Measurements from ENCODE around the gene KRT71. TPM values are rescaled to one million over a fixed set of nuclear protein-coding genes. Genes with fewer than 3 reads are reported as not detected.

KRT71 gene
- total RNA-seq, 1 experiment from 2014 or later: not detected

DNA sequence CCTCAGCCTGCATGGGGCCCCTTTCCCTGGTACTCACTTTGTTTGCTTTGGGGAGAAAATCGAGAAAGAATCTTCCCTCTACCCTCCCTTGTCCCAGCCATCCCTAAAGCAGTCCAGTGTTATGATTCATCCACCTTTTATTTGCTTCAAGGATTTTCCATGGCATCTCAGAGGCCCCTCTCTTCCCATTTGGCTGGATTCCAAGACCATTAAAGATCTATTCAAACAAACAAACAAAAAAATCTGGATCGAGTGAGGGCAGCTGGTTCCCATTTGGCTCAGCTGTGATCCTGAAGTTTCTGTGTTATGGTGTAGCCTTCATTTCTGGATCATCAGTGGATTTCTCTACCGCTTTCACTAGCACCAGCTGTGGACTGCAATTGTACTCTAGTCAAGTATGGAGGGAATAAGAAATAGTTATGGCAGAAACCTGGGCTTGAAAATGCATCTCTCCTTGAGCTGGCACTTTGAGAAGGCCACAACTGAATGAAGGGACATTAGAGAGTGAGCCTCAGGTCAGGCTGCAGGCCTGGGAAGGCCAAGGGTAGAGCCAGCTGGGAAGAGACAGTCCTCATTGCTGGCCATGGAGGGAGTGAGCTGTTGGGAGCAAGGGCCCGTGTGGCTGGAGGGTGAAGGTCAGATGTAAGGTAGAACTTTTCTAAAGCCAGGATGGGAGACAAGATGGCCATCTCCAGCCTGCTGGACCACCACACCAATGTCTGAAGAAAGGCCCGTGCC, 13.7 kb downstream of the KRT71 start:
- peak; percentile 63 for DNase-seq (ENCODE audit: low read depth)

DNA sequence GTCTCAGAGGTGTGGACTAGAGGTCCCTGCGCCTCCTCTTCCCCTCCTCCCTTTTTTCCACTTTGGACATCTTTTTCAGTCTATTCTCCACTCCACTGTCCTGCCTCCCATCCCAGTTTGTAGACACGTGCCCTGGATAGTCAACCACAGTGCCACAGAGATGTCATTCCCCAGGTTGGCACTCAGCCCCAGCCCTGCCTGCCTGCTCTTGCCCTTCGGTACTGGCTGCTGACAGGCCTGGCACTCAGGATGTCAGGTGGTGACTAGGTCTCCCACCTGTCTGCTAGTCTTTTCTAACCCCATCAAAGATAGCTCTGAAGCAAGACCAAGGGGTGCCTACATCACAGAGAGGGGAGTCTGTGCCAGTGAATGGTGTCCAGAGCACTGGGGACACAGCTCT, 15.8 kb downstream of the KRT71 start:
- no peak for DNase-seq (ENCODE audit: low read depth)

DNA sequence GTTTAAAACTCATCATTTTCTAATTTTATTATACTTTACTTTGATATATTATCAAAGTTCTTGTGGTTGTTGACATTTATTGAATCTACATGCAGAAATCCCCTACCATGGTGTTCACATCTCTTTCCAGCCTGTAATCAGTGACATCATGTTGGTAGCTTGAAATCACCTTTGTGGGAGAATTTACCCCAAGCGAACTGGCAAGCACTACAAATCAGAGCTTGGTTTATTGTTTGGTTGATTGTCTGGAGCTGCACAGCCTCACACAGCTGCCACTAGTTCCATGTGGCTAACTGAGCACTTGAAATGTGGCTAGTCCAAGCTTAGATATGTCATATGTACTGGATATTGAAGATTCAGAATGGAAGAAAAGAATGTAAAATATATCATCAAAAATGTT, 17.4 kb downstream of the KRT71 start:
- no peak for DNase-seq (ENCODE audit: low read depth)

DNA sequence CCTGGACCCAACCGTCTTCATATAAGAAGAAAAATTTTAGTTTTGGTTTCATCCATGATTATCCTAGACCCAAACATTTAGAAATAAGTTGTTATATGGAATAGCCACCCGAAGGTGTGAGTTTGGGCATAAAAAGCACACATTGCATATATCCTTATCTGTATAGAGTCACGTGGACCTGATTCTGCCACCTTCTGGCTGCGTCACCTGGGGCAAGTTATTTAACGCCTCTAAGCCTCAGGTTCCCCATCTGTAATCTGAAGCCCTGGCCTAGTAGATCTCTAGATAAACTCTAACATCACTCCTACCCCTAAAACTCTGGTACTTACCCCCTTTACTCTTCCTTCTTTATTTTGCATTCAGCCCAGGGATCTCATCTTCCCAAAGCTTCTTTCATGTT, 18.5 kb downstream of the KRT71 start:
- no peak for DNase-seq (ENCODE audit: low read depth)

DNA sequence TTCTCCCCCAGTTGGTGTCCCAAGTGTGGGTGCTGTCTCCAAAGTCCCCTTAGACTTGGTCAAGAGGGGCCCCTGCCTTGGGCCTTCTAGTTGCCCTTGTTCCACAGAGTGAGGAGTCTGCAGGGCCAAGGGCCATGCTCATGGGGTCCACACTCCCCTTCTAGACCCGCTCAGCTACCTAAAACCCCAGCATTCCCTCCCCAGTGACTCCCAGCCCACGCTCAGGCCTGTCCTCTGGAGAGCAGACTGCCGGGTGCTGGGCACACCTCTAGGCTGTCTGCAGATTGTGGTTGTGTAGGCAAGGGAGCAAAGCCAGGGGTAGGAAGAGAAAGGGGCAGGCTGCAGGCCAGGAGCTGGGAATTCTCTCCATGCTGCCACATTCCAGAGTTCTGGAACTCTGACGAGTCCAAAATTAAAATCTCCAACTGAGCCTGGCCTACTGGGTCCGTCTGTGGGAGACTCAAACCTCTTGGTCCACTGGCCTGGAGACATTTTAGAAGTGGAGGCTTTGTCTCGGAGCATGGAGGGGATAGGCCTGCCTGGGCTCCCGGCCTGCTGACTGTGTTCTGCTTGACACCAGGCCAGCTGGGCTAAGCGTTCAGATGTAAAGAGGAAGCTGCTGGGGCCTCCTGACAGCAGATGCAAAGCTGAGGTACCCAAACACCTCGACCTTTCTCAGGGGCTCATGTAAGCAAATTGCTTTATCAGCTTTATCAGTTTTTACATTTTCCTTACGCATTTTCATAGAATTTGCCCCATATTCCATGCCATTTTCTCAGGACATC, 19.1 kb downstream of the KRT71 start:
- no peak for DNase-seq (ENCODE audit: low read depth)

DNA sequence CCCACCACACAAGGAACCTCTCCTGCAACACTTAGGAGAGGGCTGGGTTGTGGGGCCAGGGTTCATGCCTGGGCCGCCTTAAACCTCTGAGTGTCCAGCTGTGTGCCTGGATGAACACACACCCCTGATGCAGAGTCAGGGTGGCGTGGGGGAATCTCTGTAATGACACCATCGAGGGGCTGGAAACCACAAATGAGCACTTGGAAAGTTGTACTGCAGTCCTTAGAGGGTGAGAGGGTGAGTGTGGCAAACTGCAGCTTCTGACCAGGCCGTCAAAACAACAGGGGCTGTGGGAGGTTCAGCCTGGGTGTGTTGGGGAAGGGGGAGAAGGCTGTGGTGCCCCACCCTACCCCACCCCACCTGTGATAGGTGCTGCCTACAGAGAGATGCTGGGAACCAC, 20.3 kb downstream of the KRT71 start:
- no peak for DNase-seq (ENCODE audit: low read depth)

DNA sequence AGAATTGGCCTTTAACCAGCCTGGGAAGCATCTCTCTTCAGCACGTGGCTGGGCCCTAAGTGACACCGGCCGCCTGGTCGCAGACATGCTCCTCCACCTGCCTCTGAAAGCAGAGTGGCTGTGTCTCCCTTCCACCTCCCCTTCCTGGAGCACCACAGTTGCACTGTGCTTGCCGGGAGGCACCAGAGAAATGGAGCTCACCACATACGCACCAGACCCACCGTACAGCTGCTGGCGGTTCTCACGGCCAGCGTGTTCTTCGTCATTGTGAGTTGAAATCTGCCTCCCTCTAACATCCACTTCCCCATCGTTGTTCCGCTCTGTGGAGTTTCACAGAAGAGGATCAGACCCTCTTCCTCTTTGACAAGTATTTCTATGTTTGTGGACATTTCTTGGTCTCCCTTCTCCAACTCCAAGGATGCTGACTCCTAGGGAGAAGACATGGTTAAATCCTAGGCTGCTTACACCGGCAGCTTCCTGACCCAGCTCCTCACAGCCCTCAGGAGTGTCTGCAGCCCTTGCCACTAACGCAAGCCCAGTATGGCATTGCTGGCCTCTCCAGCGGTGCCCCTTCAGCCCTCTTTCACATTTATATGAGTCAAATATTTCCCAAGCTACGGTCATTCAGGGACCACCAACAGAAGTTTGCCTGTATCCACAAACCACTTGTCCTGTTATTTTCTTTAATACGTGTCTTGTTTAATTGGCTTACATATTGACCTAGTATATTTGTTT, 21.2 kb downstream of the KRT71 start:
- no peak for DNase-seq (ENCODE audit: low read depth)

DNA sequence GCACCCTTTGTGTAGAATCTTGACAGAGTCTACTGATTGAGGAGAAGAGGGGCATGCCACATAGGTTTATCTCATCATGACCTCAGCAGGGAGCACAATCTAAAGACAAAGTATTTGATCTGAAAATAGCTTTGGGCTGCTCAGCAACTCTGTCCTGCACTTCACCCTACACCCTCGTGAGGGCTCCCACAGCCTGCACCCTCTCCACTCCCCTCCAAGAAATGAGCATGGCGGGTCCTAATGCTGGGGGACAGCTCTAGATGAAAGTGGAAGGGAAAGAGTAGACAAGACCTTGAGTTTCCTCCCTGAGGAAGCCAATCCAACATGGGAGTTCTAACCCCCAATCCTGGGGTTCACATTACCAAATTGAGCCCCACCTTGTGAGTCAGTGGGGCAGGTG, 22.0 kb downstream of the KRT71 start:
- DNase-seq (ENCODE audit: low read depth): no peak

DNA sequence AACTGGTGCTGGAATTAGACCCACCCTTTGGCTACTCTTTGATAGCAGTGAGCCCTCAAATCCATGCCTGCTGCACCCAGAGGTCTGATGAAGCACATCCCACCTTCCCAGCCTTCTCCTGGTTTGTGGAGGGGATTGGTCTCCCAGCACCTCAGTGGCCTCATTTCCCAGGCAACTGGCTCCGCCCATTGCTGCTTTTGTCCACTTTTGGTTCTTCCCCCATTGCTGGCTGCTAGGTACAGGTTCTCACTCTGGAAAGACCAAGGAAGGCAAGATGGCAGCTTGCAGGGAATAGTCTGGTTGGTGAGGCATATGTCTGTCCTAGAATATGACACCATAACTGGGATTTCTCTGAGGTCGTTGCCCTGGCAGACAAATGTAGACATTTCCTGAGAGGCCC, 22.6 kb downstream of the KRT71 start:
- no peak for DNase-seq (ENCODE audit: low read depth)

DNA sequence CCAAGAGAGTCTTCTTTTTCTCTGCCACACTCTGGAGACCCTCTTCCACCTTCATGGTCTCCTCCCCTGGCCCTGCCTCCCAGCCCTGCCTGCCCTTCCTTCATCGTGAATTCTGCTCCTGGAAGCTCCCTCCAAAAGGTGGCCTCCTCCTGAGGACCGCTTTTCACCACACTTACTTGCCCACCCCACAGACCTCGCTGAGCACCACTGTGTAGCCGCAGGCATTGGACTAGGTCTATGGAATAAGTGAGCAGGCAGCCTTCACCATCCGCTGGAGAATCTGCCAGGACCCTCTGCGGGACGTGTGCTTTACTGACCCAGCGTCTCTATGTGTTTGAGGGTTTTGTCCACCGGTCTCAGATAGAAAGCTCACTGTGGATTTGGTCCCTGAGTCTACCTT, 23.1 kb downstream of the KRT71 start:
- no peak for DNase-seq (ENCODE audit: low read depth)

DNA sequence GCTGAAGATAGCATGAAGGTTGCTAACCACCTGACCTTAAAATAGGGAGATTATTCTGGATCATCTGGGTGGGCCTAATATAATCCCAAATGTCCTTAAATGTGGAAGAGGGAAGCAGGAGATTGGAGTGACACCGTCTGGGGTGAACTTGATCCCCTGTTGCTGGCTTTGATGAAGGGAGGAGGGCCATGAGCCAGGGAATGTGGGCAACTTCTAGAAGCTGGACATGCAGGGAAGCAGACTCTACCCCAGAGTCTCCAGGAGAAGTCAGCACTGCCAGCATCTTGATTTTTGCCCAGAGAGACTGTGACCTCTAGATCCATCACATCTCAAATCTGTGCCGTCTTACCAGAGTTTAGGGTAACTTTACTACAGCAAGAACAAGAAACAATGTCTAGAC, 23.5 kb downstream of the KRT71 start:
- no peak for DNase-seq (ENCODE audit: low read depth)

DNA sequence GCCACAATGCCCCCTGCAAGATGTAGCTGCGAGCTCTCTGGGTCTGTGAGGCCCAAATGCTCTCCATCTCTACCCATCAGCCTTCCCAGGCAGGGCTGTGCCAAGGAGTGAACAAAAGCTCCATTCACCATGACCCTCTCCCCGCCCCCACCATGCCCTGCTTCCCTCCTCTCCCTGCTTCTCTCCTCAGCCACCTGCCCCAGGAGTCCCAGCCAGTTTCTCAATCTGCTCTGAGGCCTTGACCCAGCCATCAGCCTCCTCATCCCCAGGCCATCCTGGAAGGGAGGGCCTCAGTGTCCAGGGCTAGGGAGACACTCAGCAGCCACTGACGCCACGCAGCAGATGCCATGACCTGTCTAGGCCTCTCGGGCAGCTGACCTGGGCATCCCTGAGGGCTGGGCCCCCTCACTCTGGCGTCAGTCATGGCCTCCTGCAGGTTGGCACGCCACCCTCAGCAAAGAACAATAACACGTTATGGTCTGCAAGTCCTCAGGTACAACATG, 24.3 kb downstream of the KRT71 start:
- no peak for DNase-seq (ENCODE audit: low read depth)

DNA sequence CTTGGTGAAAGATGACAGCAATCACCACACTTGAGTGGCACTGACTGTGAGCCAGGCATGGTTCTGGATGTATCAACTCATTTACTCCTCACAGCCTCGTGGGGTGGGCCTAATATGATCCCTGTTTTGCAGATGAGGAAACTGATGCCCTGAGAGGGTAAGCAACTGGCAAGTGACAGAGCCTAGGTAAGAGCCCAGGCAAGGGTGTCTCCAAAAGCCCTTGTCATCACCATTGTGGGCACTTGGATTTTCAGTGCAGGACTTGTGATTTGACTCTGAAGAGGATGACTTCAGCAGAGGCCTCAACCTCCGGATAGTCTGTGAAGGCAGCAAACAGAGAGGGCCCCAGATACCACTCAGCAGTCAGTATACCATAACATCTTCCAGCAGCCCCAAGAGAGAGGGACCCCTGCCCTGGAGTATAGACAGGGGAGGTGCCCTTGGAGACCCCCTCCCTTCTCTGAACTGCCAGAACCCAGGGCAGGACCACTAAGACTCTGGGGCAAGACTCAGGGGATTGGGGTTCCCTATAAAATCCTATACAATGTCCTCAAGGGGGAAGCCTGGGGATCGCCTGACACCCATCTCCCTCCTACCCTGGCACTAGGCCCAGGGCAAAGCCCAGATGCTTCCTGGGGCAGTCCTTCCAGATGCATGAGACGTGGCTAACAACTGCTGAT, 25.7 kb downstream of the KRT71 start:
- no peak for DNase-seq (ENCODE audit: low read depth)

DNA sequence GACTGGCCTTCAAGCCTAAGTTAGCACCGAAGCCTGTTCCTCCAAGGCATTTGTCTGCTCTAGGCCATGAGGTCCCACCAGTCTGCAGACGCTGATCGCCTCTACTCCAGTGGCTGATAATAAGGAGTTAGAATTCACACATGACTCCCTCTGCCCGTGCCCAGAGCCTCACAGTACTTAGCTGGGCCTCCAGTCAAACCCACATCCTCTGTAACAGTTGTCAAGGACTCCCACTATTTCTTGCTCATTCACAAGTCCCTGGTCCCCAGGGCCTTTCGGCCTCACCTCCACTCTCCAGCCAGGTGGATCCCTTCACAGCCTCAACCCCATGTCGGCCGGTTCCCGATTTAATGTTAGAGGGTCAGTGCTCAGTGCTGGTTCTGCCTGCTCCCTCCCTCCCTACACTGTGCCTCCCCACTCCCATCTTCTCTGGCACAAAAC, 26.4 kb downstream of the KRT71 start:
- DNase-seq (ENCODE audit: low read depth): no peak

DNA sequence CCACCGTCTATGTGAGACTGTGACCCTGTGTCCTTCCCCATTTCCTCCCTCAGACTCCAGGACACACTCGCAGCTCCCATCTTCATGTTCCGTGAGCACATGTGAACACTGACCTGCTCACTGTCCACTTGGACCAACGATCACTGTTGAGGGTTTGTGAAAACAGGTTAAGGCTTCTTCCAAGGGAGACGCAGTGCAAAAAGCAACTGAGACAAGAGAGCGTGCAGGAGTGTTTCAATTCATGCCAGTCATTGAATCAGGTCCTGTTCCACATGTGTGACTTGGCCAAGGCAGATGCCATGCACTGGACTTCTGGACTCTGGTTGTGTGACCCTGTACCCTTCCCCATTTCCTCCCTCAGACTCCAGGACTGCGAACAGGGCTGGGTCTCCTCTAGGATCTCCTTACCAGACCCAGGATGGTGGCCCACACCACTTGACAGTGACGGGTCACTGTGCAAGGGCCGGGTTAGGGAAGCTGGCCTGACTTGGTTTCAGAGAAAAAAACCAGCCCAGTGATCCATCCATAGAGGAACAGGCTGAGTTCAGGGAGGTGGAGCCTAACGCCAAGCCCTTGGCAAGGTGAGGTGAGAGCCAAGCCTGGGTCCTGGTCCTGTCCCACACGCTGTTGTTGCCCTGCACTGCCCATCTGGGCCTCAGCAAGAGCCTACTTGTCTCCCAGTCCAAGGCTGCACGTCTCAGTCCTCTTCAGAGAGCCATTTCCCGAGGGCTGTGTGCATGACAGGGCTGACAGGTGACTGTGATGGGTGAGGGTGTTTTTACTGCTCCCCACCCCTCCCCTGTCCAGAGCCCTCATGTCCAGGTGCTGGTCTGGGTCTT, 27.1 kb downstream of the KRT71 start:
- no peak for DNase-seq (ENCODE audit: low read depth)

DNA sequence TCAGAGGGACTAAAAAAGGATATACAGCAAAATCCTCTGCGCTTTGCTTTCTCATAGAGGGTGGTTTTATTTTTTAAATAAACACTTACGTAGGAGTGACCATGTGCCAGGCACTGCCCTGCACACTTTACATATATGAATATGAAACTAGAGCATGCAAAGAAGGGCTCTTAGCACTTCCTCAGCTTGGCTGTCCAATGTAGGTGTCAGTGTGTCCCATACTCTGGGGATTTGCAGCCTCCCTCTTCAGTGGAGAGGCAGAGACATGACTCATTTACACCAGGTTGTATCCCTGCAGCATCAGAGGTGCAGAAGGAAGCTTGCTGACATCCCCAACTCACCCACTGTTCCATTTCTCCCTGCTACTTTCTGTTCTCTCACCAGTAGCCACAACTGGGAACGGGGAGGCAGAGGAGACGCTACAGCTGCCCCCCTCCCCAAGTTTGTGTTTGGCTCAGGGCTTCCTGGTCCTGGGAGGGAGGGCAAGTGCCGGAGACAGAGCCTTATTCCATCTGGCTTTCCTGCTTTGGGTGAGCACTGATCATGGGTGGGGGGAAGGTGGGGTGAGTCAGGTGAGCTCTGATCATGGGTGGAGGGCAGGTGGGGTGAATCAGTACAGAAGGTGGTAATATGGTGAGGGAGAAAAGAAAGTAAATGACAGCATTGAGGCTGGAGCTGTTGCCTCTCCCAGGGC, 27.9 kb downstream of the KRT71 start:
- no peak for DNase-seq (ENCODE audit: low read depth)

DNA sequence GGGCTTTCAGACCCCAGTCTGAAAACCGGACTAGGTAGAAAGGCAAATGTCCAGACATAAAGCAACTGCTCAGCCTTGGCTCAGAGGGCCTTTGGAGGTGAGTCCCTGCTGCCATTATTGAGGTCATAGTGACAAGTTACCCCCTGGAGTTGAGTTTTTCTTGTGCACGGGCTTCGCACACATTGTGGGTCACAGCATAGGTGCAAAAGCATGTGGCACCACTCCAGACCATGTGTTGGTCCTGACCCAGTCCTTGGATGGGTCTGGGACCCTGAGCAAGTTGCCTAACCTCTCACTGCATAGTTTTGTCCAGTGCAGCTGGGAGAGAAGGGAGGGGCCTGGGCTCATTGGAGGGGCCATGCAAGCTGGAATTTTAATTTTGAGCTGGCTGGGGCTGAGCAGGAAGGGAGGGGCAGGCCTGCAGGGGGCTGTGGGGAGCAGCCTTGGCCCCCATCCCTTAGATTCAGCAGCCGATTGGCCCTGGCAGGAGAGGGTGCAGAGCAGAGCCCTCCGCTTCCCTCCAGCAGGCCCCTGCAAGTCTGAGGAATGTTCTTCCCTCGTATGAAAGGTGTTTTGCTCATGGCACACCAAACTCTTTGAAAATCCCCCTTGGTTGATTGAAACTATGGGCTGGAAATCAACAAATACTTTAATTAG, 28.6 kb downstream of the KRT71 start:
- no peak for DNase-seq (ENCODE audit: low read depth)

DNA sequence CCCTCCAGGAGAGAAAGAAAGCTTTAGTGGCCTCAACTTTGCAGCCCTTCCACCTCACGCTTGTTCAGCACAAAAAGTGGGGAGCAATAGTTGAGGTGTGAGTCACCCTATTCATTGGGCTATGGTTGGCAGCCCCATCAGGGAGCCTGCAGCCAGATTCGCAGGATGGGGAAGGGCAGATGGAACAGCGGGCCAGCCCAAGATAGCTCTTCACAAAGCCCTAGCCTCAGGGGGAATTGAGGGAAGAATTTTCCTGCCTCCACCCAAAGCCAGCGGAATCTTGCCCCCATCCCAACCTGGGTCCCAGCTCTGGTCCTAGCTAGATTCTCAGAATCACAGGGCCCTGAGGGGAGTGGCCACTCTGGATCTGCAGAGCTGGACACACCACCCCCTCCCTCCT, 29.1 kb downstream of the KRT71 start:
- no peak for DNase-seq (ENCODE audit: low read depth)

DNA sequence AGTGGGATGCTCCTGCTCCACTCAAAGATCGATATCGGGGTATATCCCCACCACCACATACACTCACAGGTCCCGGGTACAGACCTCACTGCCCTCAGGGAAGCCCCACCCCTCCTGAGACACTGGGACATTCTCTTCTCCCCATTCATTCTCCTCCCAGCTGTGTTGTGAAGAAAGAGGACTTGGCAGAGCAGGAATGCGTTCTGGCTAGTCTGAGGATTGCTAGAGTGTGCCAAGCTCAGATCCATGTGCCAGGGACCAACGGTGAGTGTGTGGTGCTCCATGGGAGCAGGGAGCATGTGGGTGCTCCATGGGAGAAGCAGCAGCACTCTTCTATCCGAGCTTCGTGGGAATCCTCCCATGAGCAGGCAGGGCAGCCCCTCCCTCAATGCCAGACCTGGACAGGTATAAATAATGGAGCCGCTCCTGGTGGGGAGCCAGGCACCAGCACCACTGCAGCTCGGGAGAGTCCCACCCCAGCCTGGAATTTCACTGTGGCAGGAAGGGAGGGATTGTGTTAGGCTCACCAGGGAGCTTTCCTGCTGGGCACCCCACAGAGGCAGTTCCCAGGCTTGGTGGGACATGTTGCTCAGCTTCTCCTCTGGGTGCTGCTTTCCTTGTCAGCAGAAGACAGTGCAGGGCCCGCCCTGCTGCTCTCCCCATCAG, 30.5 kb downstream of the KRT71 start:
- DNase-seq (ENCODE audit: low read depth): peak; percentile 67

All from LHCN-M2 (cell line).